Neural cell (in vitro differentiated cells): Measurements from ENCODE around the gene CDK5RAP2.

Experiments
- CTCF ChIP-seq: fragments of 450-650 bp; IDR thresholded peaks from 2 replicates; pipeline ENCODE4 v1.5.1; 2014; ENCODE audit warnings: antibody characterized with exemption, mild to moderate bottlenecking, moderate library complexity; ENCODE audit not compliant: poor library complexity, severe bottlenecking
- EP300 ChIP-seq: fragments of 450-650 bp; conservative IDR thresholded peaks from 2 replicates; pipeline ENCODE4 v1.6.1; 2014; ENCODE audit warnings: antibody characterized with exemption, mild to moderate bottlenecking, moderate library complexity; ENCODE audit not compliant: poor library complexity, severe bottlenecking
- EZH2 ChIP-seq: fragments of 200-600, 300-800 bp; shearing (Covaris generic), sonication (generic); IDR thresholded peaks from 2 replicates; pipeline ENCODE4 v1.6.1; 2014; ENCODE audit warnings: antibody characterized with exemption, low read length, borderline replicate concordance, mild to moderate bottlenecking; ENCODE audit not compliant: insufficient read depth, poor library complexity, severe bottlenecking
- POLR2AphosphoS5 ChIP-seq: IDR thresholded peaks from 2 replicates; pipeline ENCODE4 v1.6.1; 2012
- REST ChIP-seq: IDR thresholded peaks from 2 replicates; pipeline ENCODE4 v1.6.1; 2012; ENCODE audit warnings: borderline replicate concordance

- TF ChIP-seq CTCF (no peak), EP300 (no peak), EZH2 (no peak), POLR2AphosphoS5 (no peak), REST (no peak)
Measured at GRCh38 chr9:120482424-120483186, 97.4 kb downstream of the CDK5RAP2 start.
